AG04450 (cell line): ENCODE results near the gene DKK3. TPM values are rescaled to one million over a fixed set of nuclear protein-coding genes. Genes with fewer than 3 reads are reported as not detected.

Experiments used
- CTCF ChIA-PET: fragments of 300-600, 350-600 bp; formaldehyde crosslinking; extraction: SDS; loops from one replicate; lab custom pipeline; 2022; ENCODE audit warnings: antibody characterized with exemption, inconsistent platforms; lab: Charles Lee
- POLR2A ChIA-PET: fragments of 350-600 bp; formaldehyde crosslinking; extraction: SDS; loops from one replicate; lab custom pipeline; 2021; ENCODE audit warnings: antibody characterized with exemption, inconsistent platforms; lab: Yijun Ruan, JAX
- DNase-seq: peaks from one replicate; pipeline ENCODE4 v3.0.0-alpha.2; 2011; ENCODE audit warnings: low read depth, low spot score
- H3K27ac ChIP-seq: one replicate; pipeline ENCODE4 v1.5.1; 2012; ENCODE audit warnings: low read depth, low read length, control low read depth
- H3K27me3 ChIP-seq: one replicate; pipeline ENCODE4 v1.6.0; 2012; ENCODE audit warnings: low read length; ENCODE audit not compliant: control insufficient read depth, insufficient read depth
- H3K4me3 ChIP-seq: 2 replicates; pipeline ENCODE4 v1.5.1; 2011; ENCODE audit warnings: mild to moderate bottlenecking, low read depth, low read length, control low read depth
- H3K9me3 ChIP-seq: 2 replicates; pipeline ENCODE4 v1.5.1; 2012; ENCODE audit warnings: low read length; ENCODE audit not compliant: control insufficient read depth, insufficient read depth
- polyA plus RNA-seq: library from polyadenylated mRNA; depleted of rRNA; stranded (reverse); fragments of >200 nt; gene quantifications from 2 replicates; pipeline ENCODE4 v1.2.3, GENCODE V29; 2011
- TF ChIP-seq, protein P1 (sequence below): IDR thresholded peaks from 2 replicates; pipeline ENCODE4 v1.5.1; 2011; ENCODE audit warnings: low read depth, low read length, control low read depth, inconsistent platforms

The DKK3 gene
- polyA plus RNA-seq, 1 experiment, result 928 TPM

DNA sequence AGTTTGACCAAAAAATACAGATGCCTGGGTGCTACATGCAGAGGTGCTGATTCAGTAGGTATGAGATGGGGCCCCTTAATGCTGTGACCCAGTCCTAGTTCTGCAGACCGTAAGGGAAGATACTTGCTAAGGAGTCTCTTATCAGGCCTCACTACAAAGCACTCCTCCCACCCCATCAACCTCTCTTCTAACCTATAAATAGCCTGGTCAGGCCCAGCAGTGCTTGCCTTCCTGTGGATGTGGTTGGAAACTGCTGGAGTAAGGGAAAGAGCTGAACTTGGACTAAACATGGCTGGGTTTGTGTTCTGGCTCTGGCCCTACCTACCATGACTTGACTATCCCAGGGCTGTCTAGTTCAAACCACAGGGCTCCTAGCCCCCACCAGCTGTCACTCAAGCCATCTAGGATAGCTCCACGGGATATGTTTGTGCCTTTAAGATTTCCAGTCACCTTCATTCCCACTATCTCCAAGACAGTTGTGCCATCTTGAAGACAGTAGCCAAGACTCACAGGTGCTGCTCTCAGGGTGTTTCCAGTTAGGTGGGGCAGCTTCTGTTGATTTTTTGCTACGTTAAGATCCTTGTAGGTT lies 9.5 kb upstream of the DKK3 start:
- CTCF ChIA-PET, result interaction anchor here (0.6 kb wide), 1 partner anchor 70 kb away, joined by 7 read pairs; no protein-coding TSS in a partner anchor
- no peak for DNase-seq
- H3K27ac ChIP-seq, result no peak overlapping the region

DNA sequence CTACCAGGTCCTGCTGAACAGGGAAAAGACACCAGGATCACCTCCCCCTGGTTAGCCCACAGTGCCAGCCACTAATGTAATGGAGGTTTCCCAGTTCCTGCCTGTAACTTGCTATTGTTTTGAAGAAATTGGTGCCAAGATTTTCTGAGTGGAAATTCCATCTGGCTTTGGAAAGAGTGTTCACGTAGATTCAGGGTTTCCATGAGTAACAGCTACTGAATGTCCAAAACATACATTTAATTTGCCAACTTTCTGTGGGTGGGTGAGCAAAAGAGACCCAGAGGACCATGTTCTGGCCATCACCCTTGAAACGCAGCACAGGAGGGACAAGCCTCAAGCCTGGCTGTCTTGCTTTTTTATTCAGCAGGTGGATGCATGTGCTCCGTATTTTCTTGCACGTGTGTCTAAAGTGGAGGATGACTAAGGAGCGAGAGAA lies 8.8 kb upstream of the DKK3 start:
- peak; percentile 36 for DNase-seq
- TF ChIP-seq, protein P1, sequence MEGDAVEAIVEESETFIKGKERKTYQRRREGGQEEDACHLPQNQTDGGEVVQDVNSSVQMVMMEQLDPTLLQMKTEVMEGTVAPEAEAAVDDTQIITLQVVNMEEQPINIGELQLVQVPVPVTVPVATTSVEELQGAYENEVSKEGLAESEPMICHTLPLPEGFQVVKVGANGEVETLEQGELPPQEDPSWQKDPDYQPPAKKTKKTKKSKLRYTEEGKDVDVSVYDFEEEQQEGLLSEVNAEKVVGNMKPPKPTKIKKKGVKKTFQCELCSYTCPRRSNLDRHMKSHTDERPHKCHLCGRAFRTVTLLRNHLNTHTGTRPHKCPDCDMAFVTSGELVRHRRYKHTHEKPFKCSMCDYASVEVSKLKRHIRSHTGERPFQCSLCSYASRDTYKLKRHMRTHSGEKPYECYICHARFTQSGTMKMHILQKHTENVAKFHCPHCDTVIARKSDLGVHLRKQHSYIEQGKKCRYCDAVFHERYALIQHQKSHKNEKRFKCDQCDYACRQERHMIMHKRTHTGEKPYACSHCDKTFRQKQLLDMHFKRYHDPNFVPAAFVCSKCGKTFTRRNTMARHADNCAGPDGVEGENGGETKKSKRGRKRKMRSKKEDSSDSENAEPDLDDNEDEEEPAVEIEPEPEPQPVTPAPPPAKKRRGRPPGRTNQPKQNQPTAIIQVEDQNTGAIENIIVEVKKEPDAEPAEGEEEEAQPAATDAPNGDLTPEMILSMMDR, result no peak
- H3K27ac ChIP-seq, result no peak overlapping the region
- H3K4me3 ChIP-seq, result no peak overlapping the region
- H3K9me3 ChIP-seq, result no peaks in the 10 kb centered on the region
- no peaks in the 10 kb centered on the region for H3K27me3 ChIP-seq
- CTCF ChIA-PET, result interaction anchor here (0.6 kb wide), 1 partner anchor 71 kb away, joined by 7 read pairs; no protein-coding TSS in a partner anchor
- POLR2A ChIA-PET, result interaction anchor here (0.6 kb wide), 1 partner anchor 38 kb away, joined by 3 read pairs; no protein-coding TSS in a partner anchor

More for the DNA sequence above, 9.5 kb upstream of the DKK3 start:
- POLR2A ChIA-PET, result no interaction called here
- no peak overlapping the region for H3K4me3 ChIP-seq
- TF ChIP-seq, protein P1, result no peak
- H3K9me3 ChIP-seq, result no peaks in the 10 kb centered on the region
- H3K27me3 ChIP-seq, result no peaks in the 10 kb centered on the region

GRCh38 chr11:12016246-12016645 lies 7.8 kb upstream of the DKK3 start:
- TF ChIP-seq, protein P1, result no peak
- H3K27ac ChIP-seq, result no peak overlapping the region
- H3K9me3 ChIP-seq, result no peaks in the 10 kb centered on the region
- H3K27me3 ChIP-seq, result no peaks in the 10 kb centered on the region
- DNase-seq, result no peak
- ChIA-PET CTCF (no interaction called here), POLR2A (no interaction called here)
- no peak overlapping the region for H3K4me3 ChIP-seq

DNA sequence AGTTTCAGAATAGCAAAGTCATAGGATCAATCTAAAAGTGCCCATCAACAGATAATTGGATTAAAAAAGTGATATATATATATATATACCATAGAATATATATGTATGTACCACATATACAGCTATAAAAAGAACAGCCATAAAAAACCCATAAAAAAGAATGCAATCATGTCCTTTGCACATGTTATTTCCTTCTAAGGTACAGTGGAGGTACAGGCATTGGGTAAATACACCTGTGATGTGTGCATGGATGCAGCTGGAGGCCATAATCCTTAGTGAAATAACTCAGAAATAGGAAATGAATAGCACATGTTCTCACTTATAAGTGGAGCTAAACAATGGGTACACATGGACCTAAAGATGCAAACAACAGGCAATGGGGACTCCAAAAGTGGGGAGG lies 7.1 kb upstream of the DKK3 start:
- Histone ChIP-seq H3K9me3 (no peaks in the 10 kb centered on the region), H3K4me3 (no peak overlapping the region), H3K27me3 (no peaks in the 10 kb centered on the region), H3K27ac (no peak overlapping the region)
- TF ChIP-seq, protein P1, result no peak
- no peak for DNase-seq
- CTCF ChIA-PET, result no interaction called here
- POLR2A ChIA-PET, result no interaction called here

- Histone ChIP-seq H3K9me3 (no peaks in the 10 kb centered on the region), H3K27me3 (no peaks in the 10 kb centered on the region), H3K4me3 (no peak overlapping the region), H3K27ac (no peak overlapping the region)
- no peak for DNase-seq
- TF ChIP-seq, protein P1, result no peak
- ChIA-PET CTCF (interaction anchor here (0.6 kb wide), 1 partner anchor 173 kb away, joined by 7 read pairs; no protein-coding TSS in a partner anchor), POLR2A (no interaction called here)
Measured at GRCh38 chr11:12013781-12014180, 5.4 kb upstream of the DKK3 start.
